Keratinocyte (primary cell): ENCODE results near the gene SCAMP4. TPM values are rescaled to one million over a fixed set of nuclear protein-coding genes. Genes with fewer than 3 reads are reported as not detected.

Experiments
- DNase-seq: peaks from one replicate; pipeline ENCODE4 v3.0.0-alpha.2; 2011; ENCODE audit warnings: low read depth, missing footprints, low spot score
- FAIRE-seq: peaks from 2 replicates; lab custom pipeline; 2011; peaks lifted over from hg19 to GRCh38; lab: Jason Lieb, UNC
- H2AFZ ChIP-seq: 2 replicates; pipeline ENCODE4 v1.6.0; 2012; ENCODE audit warnings: low read length, control low read depth, inconsistent platforms; ENCODE audit not compliant: control insufficient read depth
- H3K27ac ChIP-seq: 2 replicates; pipeline ENCODE4 v1.5.1; 2011; ENCODE audit warnings: low read length; ENCODE audit not compliant: control insufficient read depth, insufficient read depth
- H3K27me3 ChIP-seq: 3 replicates; pipeline ENCODE4 v1.6.0; 2011; ENCODE audit warnings: low read length; ENCODE audit not compliant: control insufficient read depth, insufficient read depth; ENCODE audit errors: extremely low read depth
- H3K36me3 ChIP-seq, 2 experiments: 2 replicates in 1 of 2; 3 replicates in 1 of 2; pipeline ENCODE4 v1.5.1; 2011; ENCODE audit warnings: low read length in 2 of 2, mild to moderate bottlenecking in 1 of 2; ENCODE audit not compliant: control insufficient read depth in 2 of 2, insufficient read depth in 2 of 2; ENCODE audit errors: extremely low read depth in 1 of 2
- H3K4me1 ChIP-seq: 3 replicates; pipeline ENCODE4 v1.5.1; 2011; ENCODE audit warnings: low read length; ENCODE audit not compliant: control insufficient read depth, insufficient read depth; ENCODE audit errors: extremely low read depth
- H3K4me2 ChIP-seq: 3 replicates; pipeline ENCODE4 v1.6.0; 2011; ENCODE audit warnings: low read depth, low read length; ENCODE audit not compliant: control insufficient read depth, insufficient read depth; ENCODE audit errors: extremely low read depth
- H3K4me3 ChIP-seq, 3 experiments: fragments of 200-600 bp in 1 of 3; sonication (generic) in 1 of 3; 2 replicates in 2 of 3; 3 replicates in 1 of 3; pipeline ENCODE4 v1.5.1; 2011 to 2016; ENCODE audit warnings: low read length in 3 of 3, mild to moderate bottlenecking in 3 of 3, control low read depth in 2 of 3, inconsistent platforms in 1 of 3, low read depth in 1 of 3, mixed read lengths in 1 of 3, mixed run types in 1 of 3, moderate library complexity in 1 of 3; ENCODE audit not compliant: control insufficient read depth in 2 of 3, insufficient read depth in 2 of 3; ENCODE audit errors: extremely low read depth in 1 of 3
- H3K79me2 ChIP-seq: 2 replicates; pipeline ENCODE4 v1.6.0; 2012; ENCODE audit warnings: low read length; ENCODE audit not compliant: control insufficient read depth, insufficient read depth
- H3K9ac ChIP-seq: 3 replicates; pipeline ENCODE4 v1.6.0; 2011; ENCODE audit warnings: low read length; ENCODE audit not compliant: control insufficient read depth, insufficient read depth; ENCODE audit errors: extremely low read depth
- H3K9me1 ChIP-seq: 3 replicates; pipeline ENCODE4 v1.6.0; 2011; ENCODE audit warnings: low read length; ENCODE audit not compliant: control insufficient read depth, insufficient read depth; ENCODE audit errors: extremely low read depth
- H3K9me3 ChIP-seq: 2 replicates; pipeline ENCODE4 v1.5.1; 2012; ENCODE audit warnings: low read depth, low read length; ENCODE audit not compliant: control insufficient read depth
- H4K20me1 ChIP-seq: 3 replicates; pipeline ENCODE4 v1.6.0; 2011; ENCODE audit warnings: low read length; ENCODE audit not compliant: control insufficient read depth, insufficient read depth; ENCODE audit errors: extremely low read depth
- EZH2 ChIP-seq: IDR thresholded peaks from one replicate; pipeline ENCODE4 v1.6.1; 2012; ENCODE audit warnings: inconsistent platforms, mild to moderate bottlenecking, low read length, moderate library complexity
- dilution Hi-C: fragments of 300-500 bp; cut with MboI; formaldehyde crosslinking; loops from one replicate; pipeline ENCODE4 v1.7.0; 2020; ENCODE audit warnings: low sequenced_read_pairs; ENCODE audit not compliant: extremely low pct_ligation_motif_present
- polyA plus RNA-seq, 5 experiments: library from polyadenylated mRNA; depleted of rRNA in 3 of 5; stranded (reverse) in 3 of 5; stranded (forward) in 1 of 5; unstranded in 1 of 5; fragments of >200 nt; gene quantifications; 1 replicate in 1 of 5; 2 replicates in 3 of 5; 3 replicates in 1 of 5; pipeline versions ENCODE4 v1.2.1 to v1.2.3, GENCODE V29; 2011 to 2012; ENCODE audit warnings: missing spikeins in 2 of 5, low read depth in 1 of 5, low replicate concordance in 1 of 5
- TF ChIP-seq, protein P1 (sequence below), 3 experiments: IDR thresholded peaks in 1 of 3; conservative IDR thresholded peaks in 1 of 3; optimal IDR thresholded peaks in 1 of 3; 2 replicates in 2 of 3; 3 replicates in 1 of 3; pipeline versions ENCODE3 to v1.5.1; 2011; ENCODE audit warnings: low read length in 3 of 3, mild to moderate bottlenecking in 3 of 3, moderate library complexity in 2 of 3, control low read depth in 1 of 3, inconsistent platforms in 1 of 3; ENCODE audit not compliant: insufficient read depth in 2 of 3; ENCODE audit errors: extremely low read depth in 1 of 3

The SCAMP4 gene
- polyA plus RNA-seq, 1 donor (not counting 4 experiments of a cell fraction or from before 2014, with no cell fraction given), result 4.8 TPM

- FAIRE-seq (no peak), DNase-seq (no peak)
- H3K27ac ChIP-seq, result no peak overlapping the region
- no peaks in the 10 kb centered on the region for H3K9me1 ChIP-seq
- H3K27me3 ChIP-seq, result no peaks in the 10 kb centered on the region
- H3K4me2 ChIP-seq, result no peak overlapping the region
- no peaks in the 10 kb centered on the region for H3K36me3 ChIP-seq
- no peak overlapping the region for H2AFZ ChIP-seq
- H3K9me3 ChIP-seq, result peaks cover 4% of the 10 kb centered on the region
- peaks cover 4% of the 10 kb centered on the region for H3K4me1 ChIP-seq
- TF ChIP-seq EZH2, result no peak
- TF ChIP-seq, protein P1, sequence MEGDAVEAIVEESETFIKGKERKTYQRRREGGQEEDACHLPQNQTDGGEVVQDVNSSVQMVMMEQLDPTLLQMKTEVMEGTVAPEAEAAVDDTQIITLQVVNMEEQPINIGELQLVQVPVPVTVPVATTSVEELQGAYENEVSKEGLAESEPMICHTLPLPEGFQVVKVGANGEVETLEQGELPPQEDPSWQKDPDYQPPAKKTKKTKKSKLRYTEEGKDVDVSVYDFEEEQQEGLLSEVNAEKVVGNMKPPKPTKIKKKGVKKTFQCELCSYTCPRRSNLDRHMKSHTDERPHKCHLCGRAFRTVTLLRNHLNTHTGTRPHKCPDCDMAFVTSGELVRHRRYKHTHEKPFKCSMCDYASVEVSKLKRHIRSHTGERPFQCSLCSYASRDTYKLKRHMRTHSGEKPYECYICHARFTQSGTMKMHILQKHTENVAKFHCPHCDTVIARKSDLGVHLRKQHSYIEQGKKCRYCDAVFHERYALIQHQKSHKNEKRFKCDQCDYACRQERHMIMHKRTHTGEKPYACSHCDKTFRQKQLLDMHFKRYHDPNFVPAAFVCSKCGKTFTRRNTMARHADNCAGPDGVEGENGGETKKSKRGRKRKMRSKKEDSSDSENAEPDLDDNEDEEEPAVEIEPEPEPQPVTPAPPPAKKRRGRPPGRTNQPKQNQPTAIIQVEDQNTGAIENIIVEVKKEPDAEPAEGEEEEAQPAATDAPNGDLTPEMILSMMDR (optimal IDR thresholded peaks at IDR 0.05 in 1 of 3, IDR thresholded peaks at IDR 0.05 in 1 of 3, conservative IDR thresholded peaks at IDR 0.05 in 1 of 3; ENCODE audit: extremely low read depth in 1 of 3, insufficient read depth in 2 of 3, low read length in 3 of 3), result no peak
- H4K20me1 ChIP-seq, result no peaks in the 10 kb centered on the region
- no peak overlapping the region for H3K9ac ChIP-seq
- H3K4me3 ChIP-seq, result no peak overlapping the region
- no peaks in the 10 kb centered on the region for H3K79me2 ChIP-seq
- dilution Hi-C loops, result no loop called here
Measured at GRCh38 chr19:1932395-1932794, 27.2 kb downstream of the SCAMP4 start.

GRCh38 chr19:1933244-1933643, 28.0 kb downstream of the SCAMP4 start:
- H3K27ac ChIP-seq, result no peak overlapping the region
- no peaks in the 10 kb centered on the region for H3K79me2 ChIP-seq
- no peaks in the 10 kb centered on the region for H3K27me3 ChIP-seq
- no peaks in the 10 kb centered on the region for H3K36me3 ChIP-seq
- H3K9ac ChIP-seq, result no peak overlapping the region
- no peak overlapping the region for H3K4me3 ChIP-seq
- H3K9me1 ChIP-seq, result no peaks in the 10 kb centered on the region
- no peak overlapping the region for H3K4me2 ChIP-seq
- dilution Hi-C loops, result no loop called here
- DNase-seq, result no peak
- TF ChIP-seq, protein P1 (optimal IDR thresholded peaks at IDR 0.05 in 1 of 3, IDR thresholded peaks at IDR 0.05 in 1 of 3, conservative IDR thresholded peaks at IDR 0.05 in 1 of 3; ENCODE audit: extremely low read depth in 1 of 3, insufficient read depth in 2 of 3, low read length in 3 of 3), result no peak
- TF ChIP-seq EZH2, result no peak
- H4K20me1 ChIP-seq, result no peaks in the 10 kb centered on the region
- no peak overlapping the region for H2AFZ ChIP-seq
- peaks cover 4% of the 10 kb centered on the region for H3K9me3 ChIP-seq
- peaks cover 4% of the 10 kb centered on the region for H3K4me1 ChIP-seq
- no peak for FAIRE-seq
